ENCODE results near the gene IFRD2.

The IFRD2 gene

GRCh38 chr3:50323614-50324199 lies 31.5 kb upstream of the IFRD2 start:
- H3K27ac ChIP-seq = no peak overlapping the region
- no peak for TF ChIP-seq CTCF (conservative IDR thresholded peaks at IDR 0.05)
- TF ChIP-seq ZFX (IDR thresholded peaks at IDR 0.05) = no peak

- TF ChIP-seq ZFX (IDR thresholded peaks at IDR 0.05) (no peak), CTCF (conservative IDR thresholded peaks at IDR 0.05) (no peak)
- H3K27ac ChIP-seq = no peak overlapping the region
Observed at GRCh38 chr3:50323092-50323600, 30.9 kb upstream of the IFRD2 start.

GRCh38 chr3:50322386-50323091 lies 30.3 kb upstream of the IFRD2 start, which contains the start of gene HYAL2:
HYAL2 (minus strand) TSS chr3:50322745; CDS start chr3:50320489, 2,256 bp downstream.
- peak within 1 kb of the TSS; percentile 90 for H3K27ac ChIP-seq
- TF ChIP-seq ZFX (IDR thresholded peaks at IDR 0.05) (no peak), CTCF (conservative IDR thresholded peaks at IDR 0.05) (no peak)

- H3K27ac ChIP-seq = peak overlapping the region; percentile 90
- TF ChIP-seq CTCF (conservative IDR thresholded peaks at IDR 0.05) (no peak), ZFX (IDR thresholded peaks at IDR 0.05) (no peak)
Observed at GRCh38 chr3:50322115-50322385, 29.8 kb upstream of the IFRD2 start.

GRCh38 chr3:50321336-50322114 lies 29.3 kb upstream of the IFRD2 start:
- TF ChIP-seq CTCF (conservative IDR thresholded peaks at IDR 0.05) = peak; percentile 65
- peak; percentile 63; the same call in 1 of the 2 replicates for TF ChIP-seq ZFX (IDR thresholded peaks at IDR 0.05)
- peak overlapping the region; percentile 90 for H3K27ac ChIP-seq

GRCh38 chr3:50320853-50321335 lies 28.7 kb upstream of the IFRD2 start:
- H3K27ac ChIP-seq = peak overlapping the region; percentile 90
- no peak for TF ChIP-seq CTCF (conservative IDR thresholded peaks at IDR 0.05)
- TF ChIP-seq ZFX (IDR thresholded peaks at IDR 0.05) = no peak
